Astrocyte (in vitro differentiated cells and primary cell): ENCODE results near the gene NUP153.

Experiments used
- EZH2 ChIP-seq: IDR thresholded peaks from 2 replicates; pipeline ENCODE4 v1.6.1; 2012; ENCODE audit warnings: mild to moderate bottlenecking, low read length, inconsistent platforms; ENCODE audit not compliant: insufficient read depth
- TF ChIP-seq, protein P1 (sequence below): IDR thresholded peaks from 2 replicates; pipeline ENCODE4 v1.5.1; 2011; ENCODE audit warnings: low read depth, mild to moderate bottlenecking, inconsistent platforms, low read length, moderate library complexity; ENCODE audit not compliant: insufficient read depth

DNA sequence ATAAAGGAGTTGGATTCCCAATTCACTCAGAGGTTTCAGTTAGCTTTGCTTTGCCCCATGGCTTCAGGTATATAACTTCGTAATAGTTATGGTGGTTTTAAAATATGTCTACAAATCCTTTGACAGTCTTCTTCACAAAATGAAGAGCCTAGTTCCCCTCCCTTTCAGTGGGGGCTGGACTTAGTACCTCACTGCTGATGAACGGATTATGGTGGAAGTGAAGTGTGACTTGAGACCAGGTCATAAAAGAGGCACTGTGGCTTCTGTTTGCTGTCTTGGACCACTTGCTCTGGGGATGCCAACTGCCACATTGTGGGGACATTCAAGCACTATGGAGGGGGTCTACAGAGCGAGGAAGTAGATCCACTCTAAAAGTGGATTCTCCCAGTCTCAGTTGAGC is 47.5 kb upstream of the NUP153 start:
- TF ChIP-seq, protein P1, sequence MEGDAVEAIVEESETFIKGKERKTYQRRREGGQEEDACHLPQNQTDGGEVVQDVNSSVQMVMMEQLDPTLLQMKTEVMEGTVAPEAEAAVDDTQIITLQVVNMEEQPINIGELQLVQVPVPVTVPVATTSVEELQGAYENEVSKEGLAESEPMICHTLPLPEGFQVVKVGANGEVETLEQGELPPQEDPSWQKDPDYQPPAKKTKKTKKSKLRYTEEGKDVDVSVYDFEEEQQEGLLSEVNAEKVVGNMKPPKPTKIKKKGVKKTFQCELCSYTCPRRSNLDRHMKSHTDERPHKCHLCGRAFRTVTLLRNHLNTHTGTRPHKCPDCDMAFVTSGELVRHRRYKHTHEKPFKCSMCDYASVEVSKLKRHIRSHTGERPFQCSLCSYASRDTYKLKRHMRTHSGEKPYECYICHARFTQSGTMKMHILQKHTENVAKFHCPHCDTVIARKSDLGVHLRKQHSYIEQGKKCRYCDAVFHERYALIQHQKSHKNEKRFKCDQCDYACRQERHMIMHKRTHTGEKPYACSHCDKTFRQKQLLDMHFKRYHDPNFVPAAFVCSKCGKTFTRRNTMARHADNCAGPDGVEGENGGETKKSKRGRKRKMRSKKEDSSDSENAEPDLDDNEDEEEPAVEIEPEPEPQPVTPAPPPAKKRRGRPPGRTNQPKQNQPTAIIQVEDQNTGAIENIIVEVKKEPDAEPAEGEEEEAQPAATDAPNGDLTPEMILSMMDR = no peak
- no peak for TF ChIP-seq EZH2
